GM19468 (cell line): ENCODE measurements around the gene HMOX1.

Source experiments
- ATAC-seq: cut with Tn5 transposase; IDR thresholded peaks from one replicate; pipeline ENCODE4 v1.9.1; 2021; ENCODE audit warnings: mild to moderate bottlenecking, moderate library complexity, moderate number of reproducible peaks; ENCODE audit not compliant: unreplicated experiment; ENCODE audit errors: extremely low read depth

The HMOX1 gene, protein sequence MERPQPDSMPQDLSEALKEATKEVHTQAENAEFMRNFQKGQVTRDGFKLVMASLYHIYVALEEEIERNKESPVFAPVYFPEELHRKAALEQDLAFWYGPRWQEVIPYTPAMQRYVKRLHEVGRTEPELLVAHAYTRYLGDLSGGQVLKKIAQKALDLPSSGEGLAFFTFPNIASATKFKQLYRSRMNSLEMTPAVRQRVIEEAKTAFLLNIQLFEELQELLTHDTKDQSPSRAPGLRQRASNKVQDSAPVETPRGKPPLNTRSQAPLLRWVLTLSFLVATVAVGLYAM

DNA sequence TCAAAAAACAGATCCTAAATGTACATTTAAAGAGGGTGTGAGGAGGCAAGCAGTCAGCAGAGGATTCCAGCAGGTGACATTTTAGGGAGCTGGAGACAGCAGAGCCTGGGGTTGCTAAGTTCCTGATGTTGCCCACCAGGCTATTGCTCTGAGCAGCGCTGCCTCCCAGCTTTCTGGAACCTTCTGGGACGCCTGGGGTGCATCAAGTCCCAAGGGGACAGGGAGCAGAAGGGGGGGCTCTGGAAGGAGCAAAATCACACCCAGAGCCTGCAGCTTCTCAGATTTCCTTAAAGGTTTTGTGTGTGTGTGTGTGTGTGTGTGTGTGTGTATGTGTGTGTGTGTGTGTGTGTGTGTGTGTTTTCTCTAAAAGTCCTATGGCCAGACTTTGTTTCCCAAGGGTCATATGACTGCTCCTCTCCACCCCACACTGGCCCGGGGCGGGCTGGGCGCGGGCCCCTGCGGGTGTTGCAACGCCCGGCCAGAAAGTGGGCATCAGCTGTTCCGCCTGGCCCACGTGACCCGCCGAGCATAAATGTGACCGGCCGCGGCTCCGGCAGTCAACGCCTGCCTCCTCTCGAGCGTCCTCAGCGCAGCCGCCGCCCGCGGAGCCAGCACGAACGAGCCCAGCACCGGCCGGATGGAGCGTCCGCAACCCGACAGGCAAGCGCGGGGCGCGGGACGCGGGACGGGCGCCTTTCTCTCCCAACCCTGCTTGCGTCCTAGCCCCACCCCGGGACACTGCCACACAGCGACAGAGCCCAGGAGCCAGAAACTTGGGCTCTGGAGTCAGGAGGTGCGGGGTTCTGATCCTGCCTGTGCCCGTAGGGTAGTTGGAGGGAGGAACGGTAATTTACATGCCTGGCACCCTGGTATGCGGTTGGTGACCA is at the start of gene HMOX1:
Gene HMOX1, plus strand, starts transcription at position 560 of the 887 bp plus-strand sequence. Its CDS starts 78 bp downstream, at position 638.
- ATAC-seq: no peak

DNA sequence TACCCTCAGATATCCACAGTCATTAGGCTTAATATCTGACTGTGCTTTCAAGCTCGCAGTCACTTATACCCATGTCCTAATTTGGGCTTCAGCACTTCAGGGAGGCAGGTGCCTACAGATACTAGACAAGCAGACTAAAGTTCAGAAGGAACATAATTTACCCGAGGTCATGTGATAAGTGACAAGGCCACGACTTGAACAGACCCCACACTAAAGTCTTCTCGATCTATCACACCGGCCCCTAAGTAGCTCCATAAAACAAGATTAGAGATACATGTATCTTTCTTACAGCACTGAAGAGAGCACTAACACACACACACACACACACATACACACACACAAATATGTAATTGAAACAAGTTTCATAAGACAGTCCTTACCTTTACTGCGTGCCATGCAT is 48.6 kb upstream of the HMOX1 start:
- no peak for ATAC-seq

DNA sequence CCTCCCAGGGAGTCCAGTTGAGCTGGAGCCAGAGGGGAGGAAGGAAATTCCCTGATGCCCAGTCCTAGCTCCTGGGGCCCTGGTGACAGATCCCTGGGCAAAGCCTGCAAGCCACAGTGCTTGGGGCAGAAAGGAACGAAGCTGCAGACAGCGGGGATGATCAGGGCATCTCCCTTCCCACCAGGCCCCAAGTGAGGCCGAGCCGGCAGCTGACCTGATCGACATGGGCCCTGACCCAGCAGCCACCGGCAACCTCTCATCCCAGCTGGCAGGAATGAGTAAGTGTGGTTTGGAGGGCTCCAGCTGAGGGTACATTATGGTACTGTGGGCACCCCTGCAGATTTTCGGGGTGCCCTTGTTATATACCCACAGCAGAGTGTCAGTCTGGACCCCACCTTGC is 47.7 kb upstream of the HMOX1 start:
- ATAC-seq: no peak

DNA sequence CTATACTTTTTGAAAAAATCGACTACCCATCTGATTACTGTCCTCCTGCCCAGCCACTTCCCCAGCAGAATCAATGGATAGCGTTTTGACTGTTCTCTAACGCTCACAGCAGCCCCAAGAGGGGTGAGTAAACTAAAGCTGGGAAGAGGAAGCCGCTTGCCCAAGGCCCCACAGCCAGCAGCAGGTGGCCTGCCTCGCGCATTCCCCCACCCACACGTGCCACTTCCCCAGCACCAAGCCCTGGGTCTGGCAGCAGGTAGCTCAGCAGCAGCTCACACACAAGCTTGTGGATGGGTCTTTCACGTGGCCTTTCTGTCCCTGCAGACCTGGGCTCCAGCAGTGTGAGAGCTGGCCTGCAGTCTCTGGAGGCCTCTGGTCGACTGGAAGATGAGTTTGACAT is 46.9 kb upstream of the HMOX1 start:
- ATAC-seq: no peak

DNA sequence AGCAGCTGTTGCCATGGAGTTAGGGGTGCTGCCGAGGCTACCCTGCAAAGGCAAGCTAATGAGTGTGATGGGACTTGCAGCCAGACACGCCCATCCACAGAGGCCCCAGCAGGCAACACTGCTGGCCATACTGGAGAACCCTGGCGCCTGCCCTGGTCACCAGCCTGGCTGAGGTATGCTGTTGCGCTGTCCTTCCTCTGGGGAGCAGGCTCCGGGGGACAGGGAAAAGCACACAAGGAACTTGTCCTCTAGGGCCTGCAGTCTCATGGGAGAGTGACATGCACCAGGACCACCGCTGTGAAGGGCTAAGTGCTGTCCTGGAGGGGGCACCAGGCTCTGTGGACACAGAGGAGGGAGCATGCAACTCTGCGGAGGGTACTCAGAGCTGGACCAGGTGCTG is 45.4 kb upstream of the HMOX1 start:
- no peak for ATAC-seq

DNA sequence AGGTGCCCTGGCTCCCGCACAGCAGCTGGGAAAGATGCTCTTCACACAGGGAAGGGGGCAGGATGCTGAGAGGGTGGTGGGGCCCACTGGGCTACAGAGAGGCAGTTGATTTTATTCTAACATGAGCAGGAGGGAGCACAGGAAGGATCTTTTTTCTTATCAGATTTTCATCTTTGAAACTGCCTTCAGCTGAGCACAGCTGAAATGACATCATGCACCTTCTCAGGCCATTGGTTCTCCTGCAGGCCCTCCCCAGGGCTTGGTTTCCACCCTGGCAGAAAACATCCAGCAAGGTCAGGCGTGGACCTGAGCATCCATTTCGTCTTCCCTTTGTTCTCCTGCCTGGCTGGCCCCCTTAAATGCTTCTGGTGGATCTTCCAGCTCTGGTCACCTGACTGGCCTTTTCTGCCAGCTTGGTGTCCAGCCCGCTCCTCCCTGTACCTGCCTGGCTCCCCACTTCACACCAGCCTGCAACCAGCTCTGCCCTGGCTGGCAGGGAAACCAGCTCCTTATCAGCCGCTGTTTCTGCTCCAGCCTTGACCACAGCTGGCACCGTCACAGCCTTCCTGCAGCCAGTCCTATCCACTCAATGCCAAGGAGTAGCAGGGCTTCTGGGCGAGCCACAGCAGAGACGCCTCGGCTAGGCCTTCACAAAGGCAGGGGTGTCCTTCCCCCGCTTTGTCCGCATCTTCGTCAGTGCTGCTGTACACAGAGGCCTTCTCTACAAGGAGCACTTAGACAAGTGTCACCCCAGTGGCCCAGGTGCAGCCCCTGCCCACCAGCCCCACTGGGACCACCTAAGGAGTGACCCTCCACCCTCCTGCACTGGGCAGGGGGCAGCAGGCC is 44.7 kb upstream of the HMOX1 start:
- no peak for ATAC-seq

DNA sequence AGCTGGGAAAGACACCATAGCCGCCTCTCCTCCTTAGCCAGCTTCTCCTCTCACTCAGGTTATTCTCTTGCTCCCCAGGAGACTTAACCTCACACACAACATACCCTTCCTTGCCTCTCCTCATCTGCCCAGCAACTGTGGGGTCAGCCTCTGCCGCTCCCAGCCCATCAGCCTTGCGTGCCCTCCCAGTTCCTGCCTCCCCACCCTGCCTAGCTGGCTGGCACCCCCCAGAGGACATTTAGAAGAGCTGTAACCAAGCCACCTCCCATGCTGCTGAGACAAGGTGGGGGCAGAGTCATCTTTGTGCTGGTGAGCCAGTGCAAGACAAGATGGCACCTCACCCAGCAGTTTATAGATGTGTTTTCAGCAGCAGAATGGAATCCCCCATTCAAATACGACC is 43.0 kb upstream of the HMOX1 start:
- no peak for ATAC-seq

DNA sequence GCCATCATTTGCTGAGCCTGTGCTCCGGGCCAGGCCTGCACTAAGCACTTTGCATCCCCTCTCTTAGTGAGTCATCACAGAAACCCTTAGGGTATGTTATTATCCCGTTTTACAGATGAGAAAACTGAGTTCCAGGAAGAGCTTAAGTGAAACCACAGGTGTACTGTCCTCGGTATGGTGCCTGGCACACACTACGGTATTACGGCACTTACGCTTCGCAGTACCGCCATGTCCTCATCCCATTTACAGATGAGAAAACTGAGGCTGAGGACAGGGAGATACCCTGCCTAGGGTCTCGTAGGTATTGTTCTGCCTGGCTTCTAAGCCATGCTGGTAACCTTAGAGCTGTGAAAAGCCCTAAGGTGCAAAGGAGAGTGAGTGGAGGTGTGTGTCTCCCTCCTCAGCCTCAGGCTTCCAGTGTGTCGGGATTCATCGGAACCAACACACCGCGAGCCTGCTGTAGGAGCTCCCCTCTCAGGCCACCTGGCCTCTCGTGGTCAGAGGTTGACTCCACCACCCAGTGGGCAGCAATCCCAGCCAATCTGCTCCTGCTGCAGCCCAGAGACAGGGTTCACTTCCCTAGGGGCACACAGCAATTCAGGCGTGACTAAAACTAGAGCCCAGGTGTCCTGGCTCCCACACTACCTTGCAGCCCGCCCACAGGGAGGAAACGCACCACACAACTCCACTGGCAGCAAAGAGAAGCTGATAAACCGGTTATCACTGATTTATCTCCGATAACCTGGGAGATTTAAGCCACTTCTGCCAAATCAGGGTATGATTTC is 39.6 kb upstream of the HMOX1 start:
- ATAC-seq: no peak

DNA sequence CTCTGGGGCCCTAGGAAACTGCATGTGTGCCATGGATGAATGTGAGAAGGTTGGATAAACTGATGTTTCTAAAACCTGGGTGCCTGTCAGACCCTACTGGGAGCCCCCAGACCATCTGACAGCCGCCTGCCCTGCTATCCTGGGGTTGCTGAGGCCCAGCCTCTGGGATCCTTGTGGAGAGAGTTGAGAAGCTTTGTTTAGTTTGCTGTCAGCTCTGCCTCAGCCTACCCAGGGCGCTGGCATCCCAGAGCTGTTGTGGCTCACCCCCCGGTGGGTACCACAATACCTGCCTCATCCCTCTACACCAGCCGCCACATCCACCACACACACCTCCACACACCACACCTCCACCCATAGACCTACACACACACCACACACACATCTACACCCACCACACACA is 38.5 kb upstream of the HMOX1 start:
- ATAC-seq: no peak

DNA sequence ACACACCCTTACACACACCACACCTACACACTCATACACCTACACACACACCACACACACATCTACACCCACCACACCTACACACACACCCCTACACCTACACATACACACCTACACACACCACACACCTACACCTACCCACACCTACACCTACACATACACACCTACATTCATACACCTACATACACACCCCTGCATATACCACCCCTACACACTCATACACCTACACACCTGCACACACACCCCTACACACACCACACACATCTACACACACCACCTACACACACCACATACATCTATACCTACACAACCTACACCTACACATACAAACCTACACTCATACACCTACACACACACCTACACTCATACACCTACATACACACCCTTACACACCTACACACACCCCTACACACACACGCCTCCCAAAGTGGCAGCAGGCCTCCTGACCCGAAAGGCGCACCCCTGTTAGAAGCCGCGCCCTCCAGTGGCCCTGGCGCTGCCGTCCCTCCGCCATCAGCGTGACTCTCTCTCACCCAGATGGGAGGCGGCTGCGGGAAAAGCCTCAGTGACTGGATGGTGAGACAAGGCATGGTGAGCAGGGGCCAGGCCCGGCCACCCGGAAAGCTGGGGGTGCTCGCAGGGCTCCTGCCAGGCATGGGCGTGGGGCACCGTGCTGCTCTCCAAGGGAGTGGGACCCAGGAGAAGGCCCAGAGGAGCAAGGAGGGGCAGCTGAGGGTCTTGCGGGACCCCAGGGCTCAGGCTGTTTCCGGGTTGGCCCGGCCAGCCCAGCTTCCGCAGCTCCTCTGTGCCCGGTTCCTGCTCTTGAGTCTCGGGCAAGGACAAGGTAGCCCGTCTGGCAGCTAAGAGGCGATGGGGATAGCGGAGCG is 37.0 kb upstream of the HMOX1 start:
- no peak for ATAC-seq

DNA sequence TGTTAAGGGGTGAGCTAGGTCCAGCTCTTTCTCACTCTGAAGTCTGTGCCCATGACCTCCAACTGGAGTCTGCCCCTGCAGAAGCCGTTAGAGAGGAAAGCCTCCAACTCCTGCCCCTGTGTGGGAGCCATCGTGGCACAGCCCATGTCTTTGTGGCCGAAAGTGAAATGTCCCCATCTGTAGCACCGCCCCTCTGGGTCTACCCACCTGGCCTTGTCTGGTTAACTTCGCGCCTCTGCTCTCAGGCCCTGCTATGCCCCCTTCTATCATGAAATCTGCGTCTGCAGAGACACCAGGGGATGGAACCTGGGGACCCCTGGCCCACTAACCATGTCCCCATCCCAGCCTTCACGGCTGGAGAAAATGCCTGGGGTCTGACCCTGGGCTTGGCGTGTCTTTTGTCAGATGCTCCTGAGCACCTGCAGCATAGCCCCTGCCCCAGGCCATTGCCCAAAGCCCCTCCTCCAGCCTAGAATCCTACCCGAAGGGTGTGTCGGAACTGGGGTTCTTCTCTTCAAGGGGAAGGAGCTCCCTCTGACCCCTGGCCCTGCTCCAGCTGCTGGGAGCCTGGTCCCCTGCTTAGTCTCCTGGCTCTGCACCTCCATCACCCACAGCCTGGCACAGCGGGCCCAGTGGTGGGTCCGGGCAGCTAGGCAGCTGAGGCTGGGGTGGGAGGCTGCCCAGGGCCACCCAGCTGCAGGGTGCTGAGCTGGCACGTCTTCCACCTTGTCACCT is 35.8 kb upstream of the HMOX1 start:
- ATAC-seq: no peak

DNA sequence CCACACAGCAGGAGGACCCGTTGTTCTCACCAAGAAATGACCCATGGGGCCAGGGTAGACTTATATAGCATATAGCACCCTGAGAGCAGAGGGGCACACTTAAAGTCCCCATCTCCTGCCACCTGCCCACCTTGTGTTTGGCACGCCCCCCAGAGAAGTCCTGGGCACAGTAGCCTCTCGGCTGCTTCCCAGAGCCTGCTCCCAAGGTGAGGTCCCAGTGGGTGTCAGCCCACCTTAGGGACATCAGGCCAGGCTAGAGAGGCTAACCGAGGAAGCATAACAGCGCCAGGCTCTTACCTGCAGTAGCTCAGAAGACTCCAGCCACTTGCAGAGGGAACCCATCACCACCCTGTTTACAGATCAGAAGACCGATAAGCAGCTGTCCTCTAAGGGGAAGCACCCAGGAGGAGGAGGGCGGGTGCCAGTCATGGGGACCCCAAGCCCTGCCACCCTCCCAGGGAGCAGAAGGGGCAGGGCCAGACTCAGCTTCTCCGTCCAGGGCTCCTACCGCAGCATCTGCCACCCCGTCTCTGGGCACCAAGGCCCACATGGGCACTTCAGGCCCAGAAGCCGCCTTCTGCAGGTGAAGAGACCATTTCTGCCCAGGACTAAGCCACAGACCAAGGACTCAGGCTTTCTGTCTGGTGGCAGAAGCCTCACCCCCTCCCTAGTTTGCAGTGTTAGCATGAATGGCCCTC is 34.9 kb upstream of the HMOX1 start:
- no peak for ATAC-seq

DNA sequence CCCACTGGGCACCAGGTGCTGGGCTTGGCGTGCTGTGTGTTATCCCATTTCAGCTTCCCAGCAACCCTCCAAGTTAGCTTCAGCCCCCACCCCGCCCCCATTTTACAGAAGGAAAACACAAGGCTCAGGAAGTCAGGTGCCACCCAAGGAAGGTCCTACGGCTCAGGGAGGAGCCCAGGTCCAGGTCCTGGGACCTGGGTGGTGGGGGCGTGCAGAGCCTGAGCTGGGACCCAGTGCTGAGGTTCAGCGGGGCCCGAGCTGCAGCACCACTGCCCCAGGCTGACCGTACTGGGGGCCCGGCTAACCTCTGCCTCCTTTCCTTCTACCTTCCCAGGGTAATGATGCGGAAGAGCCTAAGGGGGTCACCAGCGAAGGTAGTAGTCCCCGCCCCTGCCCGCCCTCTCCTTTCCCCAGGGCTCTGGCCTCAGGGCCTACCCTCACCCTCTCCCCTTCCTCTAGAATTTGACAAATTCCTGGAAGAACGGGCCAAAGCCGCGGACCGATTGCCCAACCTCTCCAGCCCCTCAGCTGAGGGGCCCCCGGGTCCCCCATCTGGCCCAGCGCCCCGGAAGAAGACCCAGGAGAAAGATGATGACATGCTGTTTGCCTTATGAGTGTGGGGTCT is 34.2 kb upstream of the HMOX1 start:
- ATAC-seq: no peak

DNA sequence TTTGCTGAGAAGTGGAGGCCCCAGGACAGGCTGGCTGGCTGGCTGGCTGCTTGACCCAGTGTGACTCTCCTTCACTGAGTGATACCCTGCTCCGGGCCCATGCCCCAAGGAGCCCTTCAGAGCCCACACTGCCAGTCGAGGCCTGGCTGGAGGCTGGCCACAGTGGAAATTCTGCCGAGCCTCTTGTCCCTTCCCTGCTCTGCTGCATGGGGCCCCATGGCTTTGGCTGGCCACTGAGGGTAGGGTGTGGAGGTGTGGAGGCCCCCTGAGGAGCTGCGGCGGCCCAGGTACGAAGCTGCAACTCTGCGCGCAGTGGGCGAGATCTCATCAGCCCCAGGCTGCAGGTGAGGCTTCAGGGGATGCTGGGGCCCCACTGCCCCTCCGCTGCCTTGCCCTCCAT is 33.4 kb upstream of the HMOX1 start:
- ATAC-seq: no peak

DNA sequence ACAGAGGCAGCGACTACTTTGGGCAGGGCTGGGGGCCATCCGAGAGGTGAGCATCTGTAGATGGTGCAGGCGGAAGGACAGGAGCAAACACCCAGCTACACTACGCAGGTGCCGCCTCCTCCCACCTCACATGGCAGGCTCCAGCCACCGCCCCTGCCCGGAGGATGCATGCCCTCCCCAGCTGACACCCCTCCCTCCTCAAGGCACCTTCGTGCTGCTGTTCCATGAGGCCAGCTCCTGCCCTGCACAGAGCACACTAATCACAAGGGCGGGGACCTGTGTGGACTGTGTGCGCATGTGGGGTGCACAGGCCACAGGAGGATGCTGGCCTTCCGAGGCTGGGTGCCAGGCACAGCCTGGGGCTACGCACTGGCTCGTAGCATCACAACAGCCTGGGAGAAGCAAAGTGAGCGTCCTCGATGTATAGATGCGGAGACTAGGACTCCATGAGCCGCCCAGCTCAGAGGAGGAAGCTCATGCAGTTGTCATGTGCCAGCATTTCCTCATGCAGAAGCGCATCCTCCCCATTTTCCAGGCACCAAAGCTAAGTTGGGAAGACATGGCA is 32.8 kb upstream of the HMOX1 start:
- ATAC-seq: no peak

DNA sequence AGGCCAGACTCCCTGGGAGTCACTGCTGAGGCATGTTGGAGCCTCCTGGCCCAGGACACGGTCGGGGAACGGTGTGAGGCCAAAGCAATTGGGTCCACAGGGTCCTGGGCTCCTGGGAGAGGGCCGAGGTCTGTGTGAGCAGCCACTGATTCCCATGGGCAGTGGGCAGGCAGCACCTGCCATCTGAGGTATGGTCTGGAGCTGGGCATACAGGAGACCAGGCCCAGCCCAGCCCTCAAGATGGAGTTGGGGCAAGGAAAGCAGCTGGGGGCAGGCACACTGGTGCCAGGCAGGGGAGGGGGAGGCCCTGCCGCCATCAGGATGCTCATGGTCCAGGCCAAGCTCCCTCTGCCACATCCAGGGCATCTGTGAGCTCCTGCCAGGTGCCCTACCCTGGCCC is 32.2 kb upstream of the HMOX1 start:
- ATAC-seq: no peak

DNA sequence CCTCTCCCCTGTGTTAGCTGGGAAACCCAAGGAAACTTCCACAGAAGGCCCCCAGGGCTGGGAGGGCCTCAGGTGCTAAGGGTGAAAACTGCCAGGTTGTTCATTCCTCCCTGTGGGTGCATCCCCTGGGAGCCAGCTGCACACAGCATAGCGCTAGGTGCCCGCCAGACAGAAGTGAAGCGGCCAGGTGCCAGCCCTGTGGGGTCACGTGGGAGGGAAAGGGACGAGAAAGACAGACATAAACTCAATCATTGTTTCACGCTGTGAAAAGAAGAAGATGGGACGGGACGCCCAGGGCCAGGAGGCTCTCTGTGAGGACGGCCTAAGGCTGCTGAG is 31.6 kb upstream of the HMOX1 start:
- no peak for ATAC-seq
